Endometrial microvascular endothelial cells (primary cell): ENCODE results near the gene PPP1R13L. TPM values are rescaled to one million over a fixed set of nuclear protein-coding genes. Genes with fewer than 3 reads are reported as not detected.

Experiments
- in situ Hi-C: cut with HindIII; loops from 2 replicates; pipeline ENCODE4 v1.10.0; 2017; ENCODE audit warnings: low sequenced_read_pairs, low pct_unique_long_range_greater_than_20kb; ENCODE audit errors: inconsistent ontology term
- total RNA-seq: library from RNA; depleted of rRNA; stranded (reverse); fragments of >200 nt; gene quantifications from one replicate; pipeline ENCODE4 v1.2.3, GENCODE V29; 2015; ENCODE audit errors: inconsistent ontology term

The PPP1R13L gene
- total RNA-seq, 1 donor from 2014 or later: 28.9 TPM

DNA sequence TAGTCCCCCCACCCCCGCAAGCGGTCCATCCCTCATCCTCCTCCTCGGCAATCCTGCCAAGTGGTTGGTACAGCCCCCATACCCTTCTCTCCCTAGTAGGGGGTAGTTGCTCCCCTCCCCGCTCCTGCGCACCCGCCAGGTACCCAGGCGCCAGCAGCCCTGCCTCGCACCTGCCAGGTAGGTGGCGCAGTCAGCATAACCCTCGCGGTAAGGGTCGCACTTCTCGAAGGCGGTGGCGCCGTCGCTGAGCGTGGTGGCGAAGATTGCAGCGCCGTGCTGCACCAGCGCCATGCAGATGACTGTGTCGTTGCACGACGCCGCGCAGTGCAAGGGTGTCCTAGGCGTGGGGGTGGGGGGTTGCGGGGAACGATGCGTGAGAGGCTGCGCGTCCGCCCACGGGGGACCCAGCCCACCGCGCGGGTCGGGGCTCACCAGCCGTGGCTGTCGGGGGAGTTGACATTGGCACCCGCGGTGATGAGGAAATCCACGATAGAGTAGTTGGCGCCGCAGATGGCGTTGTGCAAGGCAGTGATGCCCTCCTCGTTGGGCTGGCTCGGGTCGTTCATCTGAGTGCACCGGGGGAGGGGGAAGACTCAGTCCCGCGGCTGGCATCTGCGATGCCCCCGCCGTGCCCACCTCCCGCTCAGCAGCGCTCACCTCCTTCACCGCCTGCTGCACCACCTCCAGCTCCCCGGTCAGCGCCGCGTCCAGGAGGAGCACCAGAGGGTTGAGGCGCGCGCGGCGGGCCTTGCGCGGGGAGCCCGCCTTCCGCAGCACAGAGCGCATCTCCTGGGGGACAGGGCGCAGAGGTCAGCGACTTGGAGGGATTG is 19.3 kb downstream of the PPP1R13L start:
- in situ Hi-C loops: no loop called here

DNA sequence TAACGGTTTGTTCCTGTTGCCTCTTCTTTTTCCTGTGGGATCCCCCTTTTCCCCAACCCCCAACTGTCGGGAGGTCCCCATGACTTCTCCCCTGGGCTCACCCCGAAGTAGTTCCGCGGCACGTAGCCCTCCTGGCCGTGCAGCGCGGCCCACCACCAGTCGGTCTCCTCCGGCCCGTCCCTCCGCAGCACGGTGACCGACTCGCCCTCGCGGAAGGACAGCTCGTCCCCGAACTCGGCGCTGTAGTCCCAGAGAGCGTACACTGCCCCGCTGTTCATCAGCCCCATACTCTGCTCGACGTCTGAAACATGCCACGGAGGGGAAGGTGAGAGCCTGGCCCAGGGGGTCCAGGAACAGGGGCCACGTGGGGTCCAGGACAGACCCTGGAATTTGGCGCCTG is 22.4 kb downstream of the PPP1R13L start:
- in situ Hi-C loops: no loop called here

DNA sequence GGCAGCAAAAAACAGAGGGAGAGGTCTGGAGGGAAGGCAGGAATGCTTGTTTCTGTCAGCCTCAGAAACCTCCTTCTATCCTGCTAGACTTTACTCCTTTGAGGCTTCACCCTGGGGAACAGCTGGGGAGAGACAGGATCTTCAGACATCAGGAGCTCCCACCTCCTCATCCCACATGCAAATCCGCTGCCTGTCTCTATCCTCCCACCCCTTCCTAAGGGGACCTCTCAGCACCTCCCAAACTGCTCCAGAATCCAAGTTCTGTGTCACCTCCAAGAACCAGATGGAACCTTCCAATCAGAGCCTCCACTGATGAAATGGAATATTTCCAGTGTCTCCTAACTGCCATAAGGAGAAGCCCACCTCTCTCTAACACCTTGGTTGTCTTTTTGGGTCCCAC is 24.8 kb downstream of the PPP1R13L start:
- in situ Hi-C loops: no loop called here

DNA sequence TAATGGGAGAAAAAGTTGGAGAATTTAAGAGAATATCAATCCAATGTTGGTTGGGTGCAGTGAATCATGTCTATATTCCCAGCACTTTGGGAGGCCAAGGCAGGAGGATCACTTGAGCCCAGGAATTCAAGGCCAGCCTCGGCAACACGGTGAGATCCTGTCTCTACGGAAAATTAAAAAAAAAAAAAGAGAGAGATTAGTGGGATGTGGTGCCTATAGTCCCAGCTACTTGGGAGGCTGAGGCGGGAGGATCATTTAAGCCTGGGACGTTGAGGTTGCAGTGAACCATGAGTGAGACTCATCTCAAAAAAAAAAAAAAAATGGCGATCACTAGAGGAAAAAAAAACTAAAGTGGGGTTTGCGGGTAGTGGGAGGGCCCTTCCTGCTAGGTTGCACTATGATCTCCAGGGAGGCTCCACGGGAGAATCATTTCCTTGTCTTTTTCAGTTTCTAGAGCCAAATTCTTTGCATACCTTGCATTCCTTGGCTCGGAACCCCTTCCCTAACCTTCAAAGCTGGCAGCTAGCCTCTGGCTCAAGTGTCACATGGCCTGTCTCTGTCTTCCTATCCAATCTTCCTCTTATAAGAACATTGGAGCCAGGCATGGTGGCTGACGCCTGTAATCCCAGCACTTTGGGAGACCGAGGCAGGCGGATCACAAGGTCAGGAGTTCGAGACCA is 28.7 kb downstream of the PPP1R13L start:
- in situ Hi-C loops: no loop called here

DNA sequence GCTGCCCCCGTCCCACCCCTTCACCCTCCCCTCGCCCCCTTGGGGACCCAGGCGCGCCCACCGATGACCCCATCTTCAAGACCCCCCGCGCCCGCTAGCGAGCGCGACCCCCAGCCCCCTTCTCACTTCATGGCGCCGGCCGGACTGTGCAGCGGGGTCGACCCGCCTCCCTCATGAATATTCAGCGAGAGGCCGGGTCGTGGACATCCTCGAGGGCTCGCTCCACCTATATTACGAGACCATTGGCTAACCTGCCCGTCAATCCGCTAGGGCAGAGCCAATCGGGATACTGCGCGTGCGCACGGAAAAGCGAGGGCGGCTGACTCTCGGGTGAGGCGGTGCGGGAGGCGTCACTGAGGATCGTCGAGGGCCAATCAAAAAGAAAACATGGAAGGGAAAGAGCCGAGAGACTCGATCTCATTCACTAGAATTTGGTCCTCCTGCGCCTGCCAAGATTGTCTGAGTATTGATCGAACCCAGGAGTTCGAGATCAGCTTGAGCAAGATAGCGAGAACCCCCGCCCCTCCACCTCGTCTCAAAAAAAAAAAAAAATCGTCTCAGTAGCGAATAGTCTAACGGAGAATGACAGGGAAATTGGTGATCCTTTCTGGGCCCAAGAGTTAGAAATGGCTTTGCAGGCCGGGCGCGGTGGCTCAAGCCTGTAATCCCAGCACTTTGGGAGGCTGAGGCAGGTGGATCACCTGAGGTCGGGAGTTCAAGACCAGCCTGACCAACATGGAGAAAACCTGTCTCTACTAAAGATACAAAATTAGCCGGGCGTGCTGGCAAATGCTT is 34.3 kb downstream of the PPP1R13L start, which contains the start of gene ERCC2:
ERCC2 (minus strand) TSS at position 164 of the 795 bp plus-strand sequence; CDS start at position 131, 33 bp downstream.
- in situ Hi-C loops: no loop called here

DNA sequence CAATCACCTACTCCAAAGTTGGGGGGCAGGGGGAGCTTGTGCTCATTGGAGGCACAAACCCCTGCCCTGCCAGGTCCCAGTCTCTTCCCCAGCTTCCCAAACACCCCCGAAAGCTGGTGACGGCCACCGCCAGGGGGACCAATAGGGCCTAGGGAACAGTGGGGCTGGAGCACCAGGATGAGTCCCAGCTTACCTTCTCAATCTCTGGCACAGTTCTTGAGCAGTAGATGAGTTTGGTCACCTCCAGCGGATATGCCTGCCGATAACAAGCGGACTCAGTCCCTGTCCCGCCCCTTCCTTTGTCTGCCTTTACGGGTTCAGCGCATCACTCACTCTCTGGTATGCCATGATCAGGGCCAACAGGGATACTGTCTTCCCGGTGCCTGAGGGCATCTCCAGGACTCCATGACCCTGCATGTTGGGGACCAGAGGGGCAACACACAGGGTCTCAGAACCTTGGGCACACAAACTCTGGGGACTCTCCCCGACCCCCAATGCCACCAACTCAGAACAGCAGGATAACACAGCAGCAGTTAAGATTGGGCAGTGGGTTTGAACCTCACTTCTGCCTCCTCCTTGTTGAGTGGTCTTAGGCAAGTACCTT is 36.0 kb downstream of the PPP1R13L start:
- in situ Hi-C loops: no loop called here

DNA sequence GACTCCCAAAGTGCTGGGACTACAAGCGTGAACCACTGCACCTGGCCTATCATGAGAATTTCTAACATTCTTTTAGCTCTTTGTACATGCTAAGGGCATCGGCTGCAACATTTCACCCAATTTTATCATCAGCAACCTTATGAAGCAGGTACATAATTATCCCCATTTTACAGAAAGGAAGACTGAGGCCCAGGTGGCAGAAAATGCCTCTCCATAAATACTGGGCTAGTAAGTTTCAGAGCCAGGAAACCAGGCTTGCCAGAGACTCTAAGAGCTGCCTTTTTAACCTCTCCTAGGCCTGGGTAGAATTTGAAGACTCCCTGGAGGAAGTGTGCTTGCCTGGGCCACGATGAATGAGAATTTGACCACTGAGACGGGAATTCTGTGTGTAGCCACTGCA is 36.7 kb downstream of the PPP1R13L start:
- in situ Hi-C loops: no loop called here

DNA sequence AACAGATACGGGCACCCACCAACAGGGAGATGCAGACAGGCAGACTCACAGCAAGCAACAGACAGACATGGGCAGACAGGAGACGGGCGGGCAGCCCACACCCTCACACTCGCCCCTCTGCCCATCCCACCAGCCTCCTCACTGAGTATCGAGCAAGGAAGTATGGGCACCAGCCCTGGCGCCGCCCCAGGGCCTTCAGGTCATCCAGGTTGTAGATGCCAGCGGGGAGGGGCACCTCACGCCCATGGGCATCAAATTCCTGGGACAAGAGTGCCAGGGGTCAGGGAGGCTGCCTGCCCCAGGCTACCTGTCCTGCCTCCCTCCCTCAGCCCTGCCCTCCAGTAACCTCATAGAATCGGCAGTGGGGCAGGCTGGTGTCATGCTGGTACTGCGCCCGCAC is 40.2 kb downstream of the PPP1R13L start:
- in situ Hi-C loops: no loop called here

DNA sequence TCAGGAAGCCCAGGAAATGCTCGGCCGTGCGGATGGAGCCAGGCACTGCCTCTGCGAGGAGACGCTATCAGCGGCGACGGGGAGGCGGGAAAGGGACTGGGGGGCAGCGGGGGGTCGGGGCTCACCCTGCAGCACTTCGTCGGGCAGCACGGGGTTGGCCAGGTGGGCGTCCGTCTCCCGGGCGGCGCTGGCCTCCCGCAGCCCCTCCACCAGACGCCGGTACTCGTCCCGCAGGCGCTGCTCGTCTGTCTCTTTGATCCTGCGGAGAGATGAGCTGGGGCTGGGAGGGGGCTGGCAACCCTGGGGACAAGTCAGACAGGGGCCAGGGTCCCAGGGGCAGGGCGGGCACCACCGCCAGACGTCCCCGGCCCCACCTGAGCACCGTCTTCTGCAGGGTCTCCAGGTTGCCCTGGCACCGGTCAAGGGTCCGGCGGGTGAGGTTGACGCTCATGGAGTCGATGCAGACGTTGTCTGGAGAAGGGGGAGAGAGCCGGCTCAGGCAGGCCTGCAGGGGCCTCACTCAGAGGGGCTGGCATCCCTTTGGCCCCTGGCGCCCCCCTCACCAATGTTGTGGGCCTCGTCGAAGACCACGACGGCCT is 40.9 kb downstream of the PPP1R13L start:
- in situ Hi-C loops: no loop called here

DNA sequence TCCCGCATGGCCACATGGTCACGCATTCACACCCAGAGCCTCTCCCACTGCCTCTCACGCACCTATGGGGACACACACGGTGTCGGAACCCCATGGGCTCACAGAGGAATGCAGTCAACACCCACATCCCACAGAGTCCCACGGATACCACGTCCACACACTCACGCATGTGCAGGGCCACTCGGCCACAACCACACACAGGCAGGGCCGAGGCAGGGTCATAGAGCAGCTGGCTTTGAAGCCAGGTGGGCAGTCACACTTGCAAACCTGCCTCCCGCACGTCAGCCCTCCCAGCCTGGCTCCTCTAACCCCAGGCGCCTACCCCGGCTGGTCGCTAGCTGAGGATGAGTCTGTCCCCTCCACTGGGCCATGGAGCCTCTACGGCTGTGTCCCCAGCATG is 42.6 kb downstream of the PPP1R13L start:
- in situ Hi-C loops: no loop called here

DNA sequence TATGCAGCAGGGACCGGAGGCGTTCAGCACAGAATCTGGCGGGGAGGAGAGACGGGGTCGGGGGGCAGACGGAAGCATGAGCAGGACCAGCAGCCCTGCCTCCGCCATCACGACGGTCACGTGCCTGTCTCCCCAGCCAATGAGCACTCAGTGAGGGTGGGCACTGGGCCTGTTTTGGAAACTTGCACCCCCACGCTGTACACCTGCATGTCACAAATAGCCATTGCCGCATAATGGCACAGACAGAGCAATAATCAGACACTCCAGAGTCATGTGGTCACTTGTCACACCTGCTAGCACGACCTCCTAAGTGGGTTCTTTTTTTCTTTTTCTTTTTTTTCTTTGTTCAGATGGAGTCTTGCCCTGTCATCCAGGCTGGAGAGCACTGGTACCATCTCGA is 43.3 kb downstream of the PPP1R13L start:
- in situ Hi-C loops: no loop called here

DNA sequence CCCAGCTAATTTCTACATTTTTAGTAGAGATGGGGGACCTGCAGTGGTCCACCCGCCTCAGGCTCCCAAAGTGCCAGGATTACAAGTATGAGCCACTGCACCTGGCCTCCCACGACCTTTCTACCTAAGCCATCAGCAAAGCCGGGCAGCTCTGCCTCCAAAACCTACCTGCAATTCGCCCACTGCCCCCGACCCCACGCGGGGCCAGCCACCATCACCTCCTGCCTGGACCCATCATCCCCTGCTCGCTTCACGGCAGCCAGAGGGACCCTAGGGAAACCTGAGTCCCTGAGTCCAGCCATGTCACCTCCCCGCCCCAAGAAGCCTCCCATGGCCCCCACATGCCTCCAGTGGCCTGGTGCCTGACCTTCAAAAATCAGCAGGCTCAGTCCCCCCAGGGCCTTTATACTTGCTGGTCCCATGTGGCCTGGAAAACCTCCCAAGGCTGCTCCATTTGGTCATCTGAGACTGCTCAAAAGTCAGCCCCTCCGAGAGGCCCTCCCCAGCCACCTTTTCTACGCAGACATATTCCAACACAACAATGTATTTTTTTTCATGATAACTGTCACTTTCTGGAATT is 46.6 kb downstream of the PPP1R13L start:
- in situ Hi-C loops: no loop called here

DNA sequence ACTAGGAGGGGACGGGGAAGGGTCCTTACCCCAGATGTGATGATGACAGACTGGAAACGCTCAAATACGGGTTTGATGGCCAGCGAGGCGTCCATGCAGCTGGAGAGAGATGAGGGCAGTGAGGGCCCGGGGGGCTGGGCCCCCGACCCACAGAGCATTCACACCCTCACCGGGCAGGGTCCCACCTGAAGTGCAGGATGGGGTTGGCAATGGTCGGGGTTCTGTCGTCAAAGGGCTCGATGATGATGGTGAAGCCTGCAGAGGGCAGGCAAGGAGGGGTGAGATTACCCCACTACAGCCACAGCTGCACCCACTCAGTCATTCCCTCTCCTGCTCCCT is 47.5 kb downstream of the PPP1R13L start:
- in situ Hi-C loops: no loop called here

DNA sequence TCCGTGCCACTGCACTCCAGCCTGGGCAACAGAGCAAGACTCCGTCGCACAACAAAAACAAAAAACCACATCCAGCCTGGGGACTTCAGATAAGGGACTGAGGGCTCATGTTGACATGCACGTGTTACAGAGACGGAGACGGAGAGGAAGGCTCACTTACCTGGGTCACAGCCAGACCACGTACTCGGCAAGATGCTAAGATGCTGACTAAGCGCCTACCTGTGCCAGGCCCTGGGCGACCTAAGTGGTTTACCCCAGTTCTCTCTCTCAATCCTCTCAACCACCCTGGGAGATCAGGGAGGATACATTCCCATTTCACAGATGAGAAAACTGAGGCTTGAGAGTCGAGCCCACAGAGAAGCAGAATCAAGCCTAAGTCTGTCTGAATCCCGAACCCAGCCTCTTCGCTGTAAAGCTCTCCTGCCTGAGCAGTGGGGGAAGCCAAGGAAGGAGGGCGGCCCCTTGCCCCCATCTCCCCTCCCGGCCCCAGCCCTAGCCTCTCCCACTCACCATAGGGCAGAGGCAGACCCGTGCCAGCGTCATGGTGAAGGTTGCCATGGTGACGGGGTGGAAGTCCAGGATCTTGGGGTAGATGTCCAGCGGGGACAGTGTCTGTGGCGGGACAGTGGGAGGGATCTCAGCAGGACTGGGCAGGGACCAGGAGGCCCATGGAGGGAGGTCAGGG is 48.0 kb downstream of the PPP1R13L start:
- in situ Hi-C loops: no loop called here

DNA sequence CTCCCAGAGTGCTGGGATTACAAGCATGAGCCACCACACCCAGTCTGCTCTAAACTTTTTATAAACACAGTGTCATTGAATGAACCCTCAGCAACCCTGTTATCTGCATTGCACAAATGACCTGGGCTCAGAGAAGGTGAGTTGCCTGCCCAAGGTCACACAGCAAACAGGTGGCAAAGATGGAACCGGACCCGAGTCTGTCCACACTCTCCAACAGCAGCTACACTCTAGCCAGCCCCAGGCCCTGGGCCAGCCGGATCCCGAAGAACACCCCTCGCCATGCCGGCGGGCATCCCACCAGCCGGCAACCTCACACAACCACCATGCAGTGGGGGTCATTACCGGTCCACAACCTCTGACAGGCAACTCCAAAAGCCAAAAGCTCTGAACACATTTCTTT is 49.0 kb downstream of the PPP1R13L start:
- in situ Hi-C loops: no loop called here

DNA sequence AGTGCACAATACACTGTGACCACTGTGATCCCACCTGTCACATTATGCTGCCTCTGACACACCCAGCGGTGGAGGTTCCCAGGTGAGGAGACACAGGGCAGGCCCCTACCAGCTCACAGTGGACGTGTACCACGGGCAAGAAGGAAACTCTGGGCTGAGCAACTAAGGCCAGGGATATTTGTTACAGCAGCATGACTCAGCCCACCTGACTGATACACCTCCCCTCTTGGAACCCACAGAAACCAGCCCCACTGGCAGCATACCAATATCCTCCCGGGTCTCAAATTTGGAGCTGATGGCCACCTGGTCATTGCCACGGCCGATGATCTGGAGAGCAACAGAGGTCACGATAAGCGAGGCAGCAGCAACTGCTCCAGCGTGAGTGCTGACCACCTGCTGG is 49.5 kb downstream of the PPP1R13L start:
- in situ Hi-C loops: no loop called here

DNA sequence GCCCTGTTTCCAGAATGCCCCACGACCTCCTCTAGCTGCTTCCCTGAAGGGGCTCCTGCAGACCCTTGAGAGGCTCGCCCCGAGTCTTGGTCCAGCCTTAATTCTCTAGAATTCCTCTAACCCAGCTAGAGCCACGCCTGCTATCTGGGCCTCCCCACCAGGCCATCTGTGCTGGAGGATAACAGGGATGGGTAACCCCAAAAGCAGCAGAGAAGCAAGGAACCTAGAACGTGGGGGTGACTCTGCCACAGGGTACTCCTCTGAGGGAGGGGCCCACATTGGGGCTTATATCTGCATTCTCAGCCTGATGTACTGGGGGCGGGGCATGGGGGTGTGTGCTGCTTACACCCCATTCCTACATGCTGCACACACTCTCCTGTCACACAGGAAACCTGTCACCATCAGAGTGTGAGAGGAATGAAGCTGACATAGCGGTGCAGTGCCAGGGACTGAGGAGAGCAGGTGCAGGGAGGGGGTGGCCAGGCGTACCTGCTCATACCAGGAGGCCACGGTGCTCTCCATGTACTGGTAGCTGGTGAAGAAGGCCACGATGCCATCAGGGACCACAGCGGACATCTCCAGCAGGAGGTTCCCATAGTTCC is 50.5 kb downstream of the PPP1R13L start:
- in situ Hi-C loops: no loop called here
